ENCODE measurements around the gene SYPL1.
"Not testable (repeated sequence)": the region's sequence is repeated elsewhere in the genome, so short reads cannot be mapped to it uniquely, and the experiment has no call there.

Gene SYPL1

DNA sequence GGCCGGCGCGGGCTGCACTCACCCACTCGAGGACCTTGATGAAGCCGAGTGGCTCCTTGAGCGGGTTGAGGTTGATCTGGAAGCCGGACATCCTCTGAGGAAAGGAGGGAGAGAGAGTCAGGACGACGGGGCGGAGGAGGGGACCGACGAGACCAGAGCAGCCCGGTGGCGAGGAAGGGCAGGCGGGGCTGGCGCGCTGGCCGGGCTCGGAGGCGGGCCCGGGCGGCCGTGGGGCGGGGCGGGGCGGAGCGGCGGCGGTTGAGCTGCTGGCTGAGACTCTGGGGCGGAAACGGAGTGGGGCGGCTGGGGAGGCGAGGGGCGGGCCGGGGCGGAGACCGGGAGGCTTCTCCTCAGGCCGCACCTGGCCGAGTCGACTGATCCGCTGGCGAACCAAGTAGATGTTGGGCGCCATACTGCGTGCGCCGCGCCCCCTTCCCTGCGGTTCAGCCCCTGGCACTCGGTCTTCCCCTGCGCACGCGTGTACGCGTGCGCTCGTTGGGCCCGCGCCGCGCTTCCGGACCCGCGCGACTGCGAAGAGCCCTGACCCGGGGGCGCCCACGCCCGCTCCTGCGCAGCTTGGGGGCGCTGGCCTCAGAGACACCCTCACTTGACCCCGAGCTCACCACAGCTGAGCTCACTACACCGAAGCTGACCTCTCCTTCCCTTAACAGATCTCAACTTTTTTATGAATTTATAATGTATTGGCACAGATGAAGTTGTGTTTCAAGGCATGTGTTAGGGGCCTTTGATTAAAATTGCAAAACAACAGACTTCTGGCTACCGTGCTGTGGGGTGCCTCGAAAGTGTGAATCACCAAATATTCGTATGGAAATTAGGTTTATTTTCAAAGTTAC is at the start of gene SYPL1:
Gene SYPL1 (minus strand): TSS at position 195 of the 854 bp plus-strand sequence. CDS start 104 bp downstream, at position 91.
- peak; percentile 84 for DNase-seq
- in situ Hi-C loops (cut with MboI; ENCODE audit: low pct_unique_long_range_greater_than_20kb, low sequenced_read_pairs): no loop called here

- no peak for DNase-seq
- in situ Hi-C loops (cut with MboI; ENCODE audit: low pct_unique_long_range_greater_than_20kb, low sequenced_read_pairs): loop anchor here (10.0 to 25.0 kb wide), 2 partner anchors 100 to 393 kb away; no protein-coding TSS in a partner anchor
These were observed 42.9 kb upstream of the SYPL1 start for GRCh38 chr7:106155027-106155426.

GRCh38 chr7:106153891-106154449 is 41.9 kb upstream of the SYPL1 start:
- in situ Hi-C loops (cut with MboI; ENCODE audit: low pct_unique_long_range_greater_than_20kb, low sequenced_read_pairs): loop anchor here (10.0 to 25.0 kb wide), 2 partner anchors 99 to 392 kb away; no protein-coding TSS in a partner anchor

DNA sequence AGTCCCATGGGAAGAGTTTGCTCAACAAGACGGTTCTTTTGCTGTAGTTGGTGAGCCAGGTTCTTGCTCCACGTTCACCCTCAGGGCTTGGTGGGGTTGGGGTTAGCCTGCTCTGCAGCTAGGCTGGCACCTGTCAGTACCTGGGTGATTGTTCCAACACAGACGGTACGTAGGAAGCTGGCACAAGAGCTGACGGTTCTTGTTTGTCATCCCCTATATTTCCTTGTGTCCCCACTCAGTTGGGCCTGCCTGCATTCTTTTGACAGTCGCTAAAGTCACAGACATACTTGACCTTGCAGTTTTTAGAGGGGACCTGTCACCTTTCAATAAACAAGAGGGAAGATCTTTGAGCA is 40.2 kb upstream of the SYPL1 start:
- DNase-seq: no peak
- in situ Hi-C loops (cut with MboI; ENCODE audit: low pct_unique_long_range_greater_than_20kb, low sequenced_read_pairs): loop anchor here (10.0 to 25.0 kb wide), 2 partner anchors 97 to 390 kb away; no protein-coding TSS in a partner anchor

More at GRCh38 chr7:106153891-106154449, 41.9 kb upstream of the SYPL1 start:
- DNase-seq: peak; percentile 86

DNA sequence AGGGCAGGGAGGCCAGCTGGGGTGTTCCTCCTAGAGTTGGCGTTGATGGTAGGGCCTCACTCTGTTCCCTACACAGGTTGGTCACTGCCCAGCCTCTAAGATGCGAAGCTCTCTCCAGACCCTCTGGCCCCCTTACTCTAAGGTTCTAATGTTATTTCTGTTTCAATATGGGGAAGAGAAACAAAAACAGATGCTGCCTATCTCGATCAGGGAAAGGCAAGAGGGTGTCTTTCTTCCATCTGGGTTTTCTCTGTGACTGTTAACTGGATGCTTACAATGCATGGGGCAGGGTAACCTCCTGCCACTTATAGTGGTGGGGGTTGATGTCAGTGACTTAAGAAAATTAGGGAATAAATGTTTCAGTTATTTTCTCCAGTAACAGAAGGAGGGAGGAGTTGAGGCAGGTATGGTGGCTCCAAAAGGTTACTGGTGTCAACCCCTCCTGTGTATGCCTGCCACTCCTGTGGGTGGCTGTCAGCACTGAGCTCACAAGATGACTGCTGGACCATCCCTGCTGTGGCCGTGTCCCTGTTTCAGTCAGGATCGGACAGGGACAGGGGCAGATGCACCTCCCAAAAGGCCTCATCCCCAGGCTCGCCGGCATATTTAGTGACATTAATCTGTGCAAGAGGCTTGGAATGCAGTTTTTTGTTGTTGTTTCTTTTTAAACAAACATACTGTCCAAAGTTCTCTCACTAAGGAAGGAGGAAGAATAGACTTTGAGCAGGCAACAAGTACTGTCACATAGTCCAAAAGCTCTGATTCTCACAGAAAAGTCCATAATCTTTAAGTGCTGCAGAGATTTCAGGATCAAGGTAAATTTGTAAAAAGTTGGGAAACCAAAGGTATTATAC is 39.6 kb upstream of the SYPL1 start:
- in situ Hi-C loops (cut with MboI; ENCODE audit: low pct_unique_long_range_greater_than_20kb, low sequenced_read_pairs): loop anchor here (10.0 to 25.0 kb wide), 2 partner anchors 97 to 389 kb away; no protein-coding TSS in a partner anchor
- DNase-seq: no peak

DNA sequence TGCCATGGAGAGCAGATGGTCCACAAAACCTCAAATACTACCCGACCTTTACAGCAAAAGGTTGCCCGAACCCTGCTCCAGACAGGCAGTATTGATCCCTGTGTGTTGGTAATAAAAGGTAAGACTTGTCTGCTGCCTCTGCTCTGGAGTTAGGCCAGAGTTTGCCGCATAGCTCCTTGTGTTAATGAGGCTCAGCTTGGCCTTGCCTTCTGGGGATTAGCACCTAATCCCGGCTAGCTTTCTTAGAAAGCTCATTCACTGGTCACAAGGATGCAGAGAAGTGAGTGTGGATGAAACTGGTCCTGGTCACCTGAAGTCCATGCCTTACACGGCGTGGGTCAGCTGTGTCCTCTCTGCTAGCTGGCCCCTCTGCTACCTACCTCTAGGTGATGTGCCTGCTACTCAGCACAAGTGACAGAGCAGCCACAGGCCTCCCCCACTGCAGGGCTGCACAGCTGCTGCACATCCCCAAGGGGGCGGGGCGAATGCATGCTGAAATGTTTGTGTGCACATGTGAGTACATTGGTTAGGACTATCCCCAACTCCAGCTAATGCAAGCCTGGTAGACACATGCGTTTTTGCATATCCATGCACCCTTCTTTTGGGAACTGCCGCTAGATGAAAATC is 31.7 kb upstream of the SYPL1 start:
- in situ Hi-C loops (cut with MboI; ENCODE audit: low pct_unique_long_range_greater_than_20kb, low sequenced_read_pairs): no loop called here

GRCh38 chr7:106142136-106142535 is 30.0 kb upstream of the SYPL1 start:
- in situ Hi-C loops (cut with MboI; ENCODE audit: low pct_unique_long_range_greater_than_20kb, low sequenced_read_pairs): no loop called here
- no peak for DNase-seq

More for the DNA sequence above, 31.7 kb upstream of the SYPL1 start:
- no peak for DNase-seq

GRCh38 chr7:106140406-106141173 is 28.5 kb upstream of the SYPL1 start:
- in situ Hi-C loops (cut with MboI; ENCODE audit: low pct_unique_long_range_greater_than_20kb, low sequenced_read_pairs): no loop called here
- no peak for DNase-seq

DNA sequence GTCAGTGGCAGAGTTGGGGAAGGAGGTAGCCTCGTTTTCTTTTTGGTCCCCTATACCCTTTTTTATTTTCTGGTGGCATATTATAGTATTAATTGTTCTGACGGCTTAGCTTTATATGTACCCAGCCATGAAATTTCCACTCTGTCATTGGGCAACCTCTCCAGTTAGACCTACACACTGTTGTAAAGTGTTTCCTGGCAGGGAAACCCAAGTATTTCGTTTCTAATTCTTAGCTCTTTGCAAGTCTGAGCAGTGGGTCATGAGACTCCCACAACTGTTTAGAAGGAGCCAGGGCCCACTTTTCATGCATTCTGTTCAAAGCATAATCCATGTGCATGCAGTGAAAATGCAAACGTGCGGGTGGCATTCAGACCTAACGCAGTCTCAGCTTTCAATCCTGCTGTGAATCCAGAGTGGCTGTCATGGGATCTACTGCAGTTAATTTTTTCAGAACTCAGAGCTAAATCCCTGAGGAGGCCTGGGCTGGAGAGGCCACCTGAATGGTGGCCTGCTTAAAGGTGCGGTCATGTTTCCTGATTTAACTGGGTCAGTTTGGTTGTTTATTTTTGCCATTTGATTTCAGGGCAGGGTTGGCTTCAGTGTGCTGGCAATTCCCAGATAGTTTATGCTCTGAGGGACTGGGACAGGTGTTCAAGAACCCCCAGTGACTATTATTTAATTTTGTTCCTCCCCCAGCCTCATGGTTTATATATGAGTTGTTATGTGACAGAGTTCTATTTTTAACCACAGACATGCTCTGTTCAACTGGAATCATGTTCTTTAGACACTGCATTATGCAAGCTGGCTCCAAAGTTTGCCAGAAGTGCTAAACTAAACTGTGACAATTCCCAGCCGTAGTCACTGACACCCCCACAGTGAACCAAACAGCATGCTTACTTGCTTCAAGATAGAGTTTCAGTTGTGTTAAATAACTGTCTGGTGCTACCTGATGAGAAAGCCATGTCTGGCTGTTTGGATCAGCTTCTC is 27.4 kb upstream of the SYPL1 start:
- no peak for DNase-seq
- in situ Hi-C loops (cut with MboI; ENCODE audit: low pct_unique_long_range_greater_than_20kb, low sequenced_read_pairs): no loop called here

DNA sequence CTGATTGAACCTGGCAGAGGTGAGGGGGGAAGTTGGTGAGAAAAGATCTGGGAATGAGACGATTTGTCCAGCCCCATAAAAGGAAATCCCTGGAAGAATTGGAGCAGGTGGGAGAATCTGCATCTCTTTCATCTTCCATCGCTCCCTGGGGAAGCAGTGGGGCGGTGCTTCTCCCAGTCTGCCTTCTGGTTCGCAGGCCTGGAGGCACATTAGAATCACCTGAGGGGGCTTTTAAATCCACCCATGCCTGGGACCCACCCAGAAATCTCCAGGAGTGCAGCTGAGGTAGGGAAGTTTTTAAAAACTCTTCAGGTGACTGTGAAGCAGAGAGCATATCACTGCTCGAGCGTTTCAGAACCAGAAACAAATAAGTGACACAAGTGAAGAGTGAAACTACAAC is 26.7 kb upstream of the SYPL1 start:
- no peak for DNase-seq
- in situ Hi-C loops (cut with MboI; ENCODE audit: low pct_unique_long_range_greater_than_20kb, low sequenced_read_pairs): no loop called here

- in situ Hi-C loops (cut with MboI; ENCODE audit: low pct_unique_long_range_greater_than_20kb, low sequenced_read_pairs); DNase-seq: not testable (repeated sequence)
These were observed 26.1 kb upstream of the SYPL1 start for GRCh38 chr7:106138181-106138580.

DNA sequence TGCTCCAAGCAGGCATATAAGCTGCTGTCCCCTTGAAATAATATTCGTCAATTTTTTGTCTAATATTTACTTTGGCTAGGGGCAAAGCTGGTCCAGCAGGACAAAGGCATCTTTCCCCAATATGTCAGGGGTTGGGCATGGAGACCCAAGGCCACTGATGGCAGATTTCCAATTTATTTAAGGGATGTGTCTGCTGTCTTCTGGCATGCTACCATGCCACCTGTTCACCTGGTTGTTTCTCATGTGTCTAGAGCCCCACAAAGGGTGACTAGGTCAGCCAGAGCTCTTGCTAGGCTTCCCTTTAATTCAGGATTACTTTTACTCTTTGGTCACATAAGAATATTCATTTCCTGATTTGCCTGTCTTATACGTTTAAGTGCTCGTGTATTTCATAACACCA is 22.1 kb upstream of the SYPL1 start:
- no peak for DNase-seq
- in situ Hi-C loops (cut with MboI; ENCODE audit: low pct_unique_long_range_greater_than_20kb, low sequenced_read_pairs): no loop called here

DNA sequence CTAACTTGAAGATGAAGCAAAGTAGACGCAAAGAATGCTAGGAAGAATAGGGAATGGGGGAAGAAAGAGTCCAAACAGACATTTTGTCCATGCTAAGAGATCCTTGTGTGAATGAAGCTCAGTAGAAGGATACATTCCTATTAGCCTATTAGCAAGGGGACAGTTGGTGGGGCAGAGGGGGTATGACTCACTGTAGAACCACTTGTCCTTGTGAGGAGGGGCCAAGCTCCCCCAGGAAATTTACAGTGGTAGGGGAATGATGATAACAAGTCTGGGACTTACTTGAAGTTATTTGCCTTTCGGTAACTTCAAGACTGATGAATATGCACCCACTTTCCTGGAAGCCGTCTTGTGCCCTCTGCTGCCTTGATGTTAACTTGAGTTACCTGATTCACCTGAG is 17.2 kb upstream of the SYPL1 start:
- in situ Hi-C loops (cut with MboI; ENCODE audit: low pct_unique_long_range_greater_than_20kb, low sequenced_read_pairs): no loop called here

GRCh38 chr7:106128836-106129235 is 16.7 kb upstream of the SYPL1 start:
- in situ Hi-C loops (cut with MboI; ENCODE audit: low pct_unique_long_range_greater_than_20kb, low sequenced_read_pairs): no loop called here

More for the DNA sequence above, 17.2 kb upstream of the SYPL1 start:
- no peak for DNase-seq

GRCh38 chr7:106127984-106128780 is 16.1 kb upstream of the SYPL1 start:
- no peak for DNase-seq
- in situ Hi-C loops (cut with MboI; ENCODE audit: low pct_unique_long_range_greater_than_20kb, low sequenced_read_pairs): no loop called here

More at GRCh38 chr7:106128836-106129235, 16.7 kb upstream of the SYPL1 start:
- DNase-seq: no peak

DNA sequence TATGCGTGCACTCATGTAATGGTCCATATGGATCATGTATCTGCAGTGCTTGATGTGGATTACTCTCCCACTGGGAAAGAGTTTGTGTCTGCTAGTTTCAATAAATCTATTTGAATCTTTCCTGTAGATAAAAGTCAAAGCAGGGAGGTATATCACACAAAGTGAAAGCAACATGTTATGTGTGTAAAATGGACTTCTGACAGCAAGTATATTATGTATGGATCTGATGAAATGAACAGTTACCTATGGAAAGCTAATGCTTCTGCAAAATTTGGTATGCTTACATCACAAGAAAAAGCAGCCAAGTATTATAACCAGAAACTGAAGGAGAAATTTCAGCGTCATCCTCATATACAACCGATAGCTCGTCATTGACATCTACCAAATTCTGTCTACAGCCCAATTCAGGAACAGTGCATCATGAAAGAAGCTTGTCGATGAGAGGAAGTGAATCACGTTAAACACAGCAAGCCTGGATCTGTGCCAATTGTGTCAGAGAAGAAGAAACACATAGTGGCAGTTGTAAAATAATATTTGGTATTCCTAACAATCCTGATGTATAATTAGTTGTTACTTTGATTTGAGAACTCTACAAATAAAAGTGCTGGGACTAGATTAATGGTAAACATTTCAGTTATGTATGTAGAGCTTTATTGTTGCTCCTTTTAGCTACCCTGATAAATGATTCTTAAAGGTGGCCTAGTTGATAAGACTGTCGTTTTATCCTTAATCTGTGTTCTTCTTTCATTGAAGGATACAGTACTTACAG is 14.2 kb upstream of the SYPL1 start:
- peak; percentile 59 for DNase-seq

More for the DNA sequence above, 14.2 kb upstream of the SYPL1 start:
- in situ Hi-C loops (cut with MboI; ENCODE audit: low pct_unique_long_range_greater_than_20kb, low sequenced_read_pairs): no loop called here

All from KBM-7 (cell line).